Measurements from ENCODE around the gene STXBP1.

STXBP1 gene

DNA sequence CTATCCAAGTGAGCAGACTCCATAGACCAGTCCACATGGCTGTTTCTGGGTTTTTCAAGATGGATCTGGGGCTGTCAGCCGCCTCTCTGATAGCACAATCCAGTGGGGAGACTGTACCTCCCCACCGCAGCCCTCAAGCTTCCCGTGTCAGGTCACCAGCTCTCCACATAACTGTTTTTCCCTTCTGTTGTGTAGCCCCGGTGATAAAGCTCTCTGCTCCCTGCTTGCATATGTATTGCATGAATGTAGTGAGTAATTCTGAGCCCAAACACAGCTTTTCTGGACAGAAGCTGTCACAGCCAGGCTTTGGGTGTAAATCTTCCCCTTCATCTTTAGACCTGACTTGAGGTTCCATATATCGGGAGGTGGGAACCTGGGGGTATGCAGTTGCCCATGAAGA is 71.6 kb downstream of the STXBP1 start:
- Histone ChIP-seq H3K27ac (no peak overlapping the region), H3K4me3 (ENCODE audit: low read depth, low read length) (no peak overlapping the region), H3K36me3 (peaks cover 90% of the 10 kb centered on the region), H3K27me3 (ENCODE audit: insufficient read depth, low read depth, severe bottlenecking) (no peaks in the 10 kb centered on the region), H3K9me3 (ENCODE audit: severe bottlenecking) (no peaks in the 10 kb centered on the region)
- TF ChIP-seq, protein P1, sequence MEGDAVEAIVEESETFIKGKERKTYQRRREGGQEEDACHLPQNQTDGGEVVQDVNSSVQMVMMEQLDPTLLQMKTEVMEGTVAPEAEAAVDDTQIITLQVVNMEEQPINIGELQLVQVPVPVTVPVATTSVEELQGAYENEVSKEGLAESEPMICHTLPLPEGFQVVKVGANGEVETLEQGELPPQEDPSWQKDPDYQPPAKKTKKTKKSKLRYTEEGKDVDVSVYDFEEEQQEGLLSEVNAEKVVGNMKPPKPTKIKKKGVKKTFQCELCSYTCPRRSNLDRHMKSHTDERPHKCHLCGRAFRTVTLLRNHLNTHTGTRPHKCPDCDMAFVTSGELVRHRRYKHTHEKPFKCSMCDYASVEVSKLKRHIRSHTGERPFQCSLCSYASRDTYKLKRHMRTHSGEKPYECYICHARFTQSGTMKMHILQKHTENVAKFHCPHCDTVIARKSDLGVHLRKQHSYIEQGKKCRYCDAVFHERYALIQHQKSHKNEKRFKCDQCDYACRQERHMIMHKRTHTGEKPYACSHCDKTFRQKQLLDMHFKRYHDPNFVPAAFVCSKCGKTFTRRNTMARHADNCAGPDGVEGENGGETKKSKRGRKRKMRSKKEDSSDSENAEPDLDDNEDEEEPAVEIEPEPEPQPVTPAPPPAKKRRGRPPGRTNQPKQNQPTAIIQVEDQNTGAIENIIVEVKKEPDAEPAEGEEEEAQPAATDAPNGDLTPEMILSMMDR (IDR thresholded peaks at IDR 0.05; ENCODE audit: low read depth, low read length): no peak
- no peak for DNase-seq

DNA sequence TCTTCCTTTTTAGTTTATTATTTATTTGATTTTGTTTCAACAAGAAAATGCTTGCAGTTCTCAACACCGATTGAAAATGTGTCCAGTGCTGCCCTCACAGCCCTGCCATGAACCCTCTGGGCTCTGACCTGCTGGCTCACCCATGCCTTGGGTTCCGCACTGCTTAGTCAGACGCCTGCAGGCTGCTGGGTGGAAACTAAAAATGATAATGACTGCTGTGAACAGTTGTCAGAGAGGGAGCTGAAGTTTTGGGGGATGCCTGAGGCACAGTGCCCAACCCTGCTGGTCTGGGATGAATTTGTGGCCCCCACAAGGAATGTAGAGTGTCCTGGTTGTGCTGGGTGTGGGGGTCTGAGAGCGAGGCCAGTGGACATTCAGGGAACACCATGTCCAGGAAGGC is 72.5 kb downstream of the STXBP1 start:
- no peak overlapping the region for H3K4me3 ChIP-seq (ENCODE audit: low read depth, low read length)
- TF ChIP-seq, protein P1 (IDR thresholded peaks at IDR 0.05; ENCODE audit: low read depth, low read length): no peak
- peaks cover 91% of the 10 kb centered on the region for H3K36me3 ChIP-seq
- no peak for DNase-seq
- no peak overlapping the region for H3K27ac ChIP-seq
- H3K9me3 ChIP-seq (ENCODE audit: severe bottlenecking): no peaks in the 10 kb centered on the region
- H3K27me3 ChIP-seq (ENCODE audit: insufficient read depth, low read depth, severe bottlenecking): no peaks in the 10 kb centered on the region

DNA sequence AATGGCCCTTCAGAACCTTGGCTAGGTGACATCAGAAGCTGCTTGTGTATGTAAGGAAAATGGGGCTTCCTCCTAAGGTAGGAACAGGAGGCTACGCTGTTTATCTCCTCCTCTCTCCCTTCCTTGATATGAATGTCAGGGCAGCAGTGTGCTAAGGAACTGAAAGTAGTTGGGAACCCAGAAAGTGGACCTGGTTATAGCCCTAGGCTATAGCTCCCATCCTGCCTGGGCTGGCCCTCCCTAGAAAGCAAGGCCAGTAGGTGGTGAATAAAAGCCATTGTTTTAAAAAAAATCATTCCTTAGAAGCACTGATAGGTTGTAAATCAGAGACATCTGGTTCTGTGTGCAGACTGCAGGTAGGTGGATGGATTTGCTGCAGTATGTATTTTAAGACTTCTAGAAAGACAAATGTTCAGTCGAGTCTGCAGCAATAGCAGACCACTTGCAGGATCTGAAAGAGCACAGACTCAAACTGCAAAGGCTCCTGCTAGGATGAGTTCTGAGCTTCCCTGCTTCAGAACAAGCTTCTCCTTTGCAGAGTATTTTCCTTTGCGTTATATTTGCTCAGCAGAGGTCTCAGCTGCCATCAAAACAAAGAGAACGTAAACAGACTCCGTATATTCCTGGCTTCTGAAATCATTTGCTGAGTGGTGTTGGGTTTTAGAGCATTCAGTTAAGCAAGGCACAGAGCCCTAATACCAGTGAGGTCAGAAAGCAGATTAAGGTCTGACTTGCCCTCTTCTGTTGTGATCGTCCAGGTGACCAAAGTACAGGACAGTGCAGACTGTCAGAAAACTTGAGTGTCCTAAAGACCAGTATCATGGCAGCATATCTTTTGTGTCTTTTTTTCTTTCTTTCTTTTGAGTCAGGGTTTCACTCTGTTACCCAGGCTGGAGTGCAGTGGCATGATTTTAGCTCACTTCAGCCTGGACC is 74.7 kb downstream of the STXBP1 start:
- Histone ChIP-seq H3K9me3 (ENCODE audit: severe bottlenecking) (no peaks in the 10 kb centered on the region), H3K27me3 (ENCODE audit: insufficient read depth, low read depth, severe bottlenecking) (no peaks in the 10 kb centered on the region), H3K36me3 (peaks cover 85% of the 10 kb centered on the region), H3K4me3 (ENCODE audit: low read depth, low read length) (no peak overlapping the region), H3K27ac (no peak overlapping the region)
- DNase-seq: no peak
- TF ChIP-seq, protein P1 (IDR thresholded peaks at IDR 0.05; ENCODE audit: low read depth, low read length): no peak

DNA sequence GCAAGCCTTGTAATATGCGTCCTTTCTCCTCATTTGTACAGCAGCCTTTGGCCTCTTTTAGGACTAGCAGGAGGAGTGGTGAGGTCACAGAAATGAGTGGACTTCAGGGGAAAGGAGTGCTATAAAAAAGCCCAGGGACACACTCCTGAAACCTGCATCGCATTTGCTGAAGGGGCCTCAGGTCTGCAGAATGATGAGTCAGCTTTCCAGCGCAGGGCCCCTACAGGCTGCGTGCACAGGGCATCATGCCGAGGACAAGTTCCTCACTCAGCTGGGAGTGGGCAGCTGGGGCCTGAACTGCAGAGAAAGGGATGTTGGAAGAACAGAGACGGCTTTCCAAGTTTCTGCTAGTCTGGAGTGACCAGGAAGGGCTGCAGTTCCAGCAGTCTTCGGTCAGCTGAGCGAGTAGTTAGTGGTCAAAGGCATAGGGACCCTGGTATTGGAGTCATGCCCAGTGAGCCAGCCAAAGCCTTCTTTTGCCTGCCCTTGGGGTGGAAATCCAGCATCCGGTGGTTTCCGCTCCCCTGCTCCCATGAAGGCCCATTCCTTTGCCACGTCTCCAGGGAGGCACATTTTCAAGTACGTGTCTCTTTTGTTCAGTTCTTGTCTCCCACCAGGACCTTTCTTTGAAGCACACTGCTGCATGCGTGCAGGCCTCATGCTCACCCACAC is 77.4 kb downstream of the STXBP1 start:
- no peaks in the 10 kb centered on the region for H3K9me3 ChIP-seq (ENCODE audit: severe bottlenecking)
- no peak for DNase-seq
- no peak overlapping the region for H3K27ac ChIP-seq
- TF ChIP-seq, protein P1 (IDR thresholded peaks at IDR 0.05; ENCODE audit: low read depth, low read length): no peak
- no peaks in the 10 kb centered on the region for H3K27me3 ChIP-seq (ENCODE audit: insufficient read depth, low read depth, severe bottlenecking)
- H3K36me3 ChIP-seq: peaks cover 58% of the 10 kb centered on the region
- H3K4me3 ChIP-seq (ENCODE audit: low read depth, low read length): no peak overlapping the region

DNA sequence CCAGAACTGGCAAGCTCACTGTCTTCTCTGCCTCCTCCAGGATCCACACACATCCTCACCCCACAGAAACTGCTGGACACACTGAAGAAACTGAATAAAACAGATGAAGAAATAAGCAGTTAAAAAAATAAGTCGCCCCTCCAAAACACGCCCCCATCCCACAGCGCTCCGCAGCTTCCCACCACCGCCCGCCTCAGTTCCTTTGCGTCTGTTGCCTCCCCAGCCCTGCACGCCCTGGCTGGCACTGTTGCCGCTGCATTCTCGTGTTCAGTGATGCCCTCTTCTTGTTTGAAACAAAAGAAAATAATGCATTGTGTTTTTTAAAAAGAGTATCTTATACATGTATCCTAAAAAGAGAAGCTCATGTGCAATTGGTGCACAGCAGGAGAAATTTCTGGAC is 78.7 kb downstream of the STXBP1 start:
- H3K27ac ChIP-seq: no peak overlapping the region
- no peaks in the 10 kb centered on the region for H3K9me3 ChIP-seq (ENCODE audit: severe bottlenecking)
- no peak for DNase-seq
- no peaks in the 10 kb centered on the region for H3K27me3 ChIP-seq (ENCODE audit: insufficient read depth, low read depth, severe bottlenecking)
- H3K36me3 ChIP-seq: peaks cover 53% of the 10 kb centered on the region
- TF ChIP-seq, protein P1 (IDR thresholded peaks at IDR 0.05; ENCODE audit: low read depth, low read length): no peak
- no peak overlapping the region for H3K4me3 ChIP-seq (ENCODE audit: low read depth, low read length)

Measured in WERI-Rb-1 (cell line).